Stimulated activated CD8-positive, alpha-beta memory T cell treated with anti-CD3 and anti-CD28 coated beads, Interleukin-4, amount 100 ng/mL, for 4 hours (primary cell): Measurements from ENCODE around the gene NBDY.
A peak's percentile ranks its signal among the peaks of the same experiment; 100 is the strongest.
"Not testable (repeated sequence)": the region's sequence is repeated elsewhere in the genome, so short reads cannot be mapped to it uniquely, and the experiment has no call there.

ENCODE experiments used
- DNase-seq, 2 donors: peaks; one replicate each; pipeline ENCODE4 v3.0.0-alpha.2; 2020; ENCODE audit warnings: low read depth in 2 of 2, low spot score in 1 of 2

Gene NBDY

DNA sequence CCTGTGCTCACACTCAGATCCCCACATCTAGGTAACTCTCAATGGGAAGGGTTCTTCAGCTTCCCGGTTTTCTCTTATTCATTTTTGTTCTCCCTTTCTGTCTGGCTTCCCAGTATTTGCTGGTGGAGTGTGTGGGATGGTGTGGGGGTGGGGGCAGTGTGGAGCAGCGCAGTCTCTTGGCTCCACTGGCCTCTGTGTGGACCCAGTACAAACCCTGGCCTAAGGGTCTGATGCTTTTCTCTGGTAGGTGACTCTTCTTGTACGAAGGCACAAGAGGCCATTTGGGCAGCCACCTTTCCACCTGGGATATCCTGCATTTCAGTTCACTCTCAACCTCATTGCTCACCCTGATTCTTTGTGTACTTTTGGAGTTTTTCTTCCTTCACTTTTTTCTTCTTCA, 71.3 kb downstream of the NBDY start:
- DNase-seq: no peak

DNA sequence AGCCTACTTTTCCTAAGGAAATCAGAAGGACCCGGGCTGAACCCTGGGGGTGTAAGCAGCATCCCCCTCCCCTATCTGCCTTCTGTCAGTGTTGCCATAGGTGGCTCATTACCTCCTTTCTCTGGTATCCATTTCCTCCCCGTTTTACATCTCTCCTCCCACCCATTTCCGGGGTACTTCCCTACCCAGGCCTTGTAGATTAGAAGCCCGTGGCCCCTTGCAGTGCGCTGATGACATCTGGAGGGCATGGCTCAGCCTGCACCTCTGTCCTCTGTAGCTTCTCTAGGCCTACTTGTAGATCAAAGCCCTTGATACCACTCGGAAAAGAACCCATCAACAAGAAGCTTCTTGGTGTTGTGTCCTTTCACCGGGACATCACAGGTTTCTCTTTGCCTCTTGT, 71.8 kb downstream of the NBDY start:
- peak in 1 of 2 donors; percentile 15 for DNase-seq

DNA sequence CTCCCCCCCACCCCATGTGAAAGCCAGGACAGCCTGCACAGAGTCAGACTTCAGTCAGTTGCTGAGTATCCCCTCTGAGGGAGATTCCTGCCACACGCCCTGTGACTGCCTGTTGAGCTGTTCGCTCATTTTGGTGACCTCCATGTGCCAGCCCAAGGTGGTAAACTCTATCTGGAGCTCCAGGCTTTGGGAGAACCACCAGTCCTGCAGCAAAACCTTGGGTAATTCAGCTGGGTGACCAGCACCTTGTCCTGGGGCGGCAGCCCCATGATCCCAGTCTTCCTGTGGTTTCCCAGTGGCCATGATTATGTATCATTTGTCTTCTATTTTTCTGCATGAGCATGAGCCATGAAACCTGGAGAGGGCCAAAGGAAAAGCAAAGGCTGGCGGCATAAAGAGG, 73.4 kb downstream of the NBDY start:
- no peak for DNase-seq

DNA sequence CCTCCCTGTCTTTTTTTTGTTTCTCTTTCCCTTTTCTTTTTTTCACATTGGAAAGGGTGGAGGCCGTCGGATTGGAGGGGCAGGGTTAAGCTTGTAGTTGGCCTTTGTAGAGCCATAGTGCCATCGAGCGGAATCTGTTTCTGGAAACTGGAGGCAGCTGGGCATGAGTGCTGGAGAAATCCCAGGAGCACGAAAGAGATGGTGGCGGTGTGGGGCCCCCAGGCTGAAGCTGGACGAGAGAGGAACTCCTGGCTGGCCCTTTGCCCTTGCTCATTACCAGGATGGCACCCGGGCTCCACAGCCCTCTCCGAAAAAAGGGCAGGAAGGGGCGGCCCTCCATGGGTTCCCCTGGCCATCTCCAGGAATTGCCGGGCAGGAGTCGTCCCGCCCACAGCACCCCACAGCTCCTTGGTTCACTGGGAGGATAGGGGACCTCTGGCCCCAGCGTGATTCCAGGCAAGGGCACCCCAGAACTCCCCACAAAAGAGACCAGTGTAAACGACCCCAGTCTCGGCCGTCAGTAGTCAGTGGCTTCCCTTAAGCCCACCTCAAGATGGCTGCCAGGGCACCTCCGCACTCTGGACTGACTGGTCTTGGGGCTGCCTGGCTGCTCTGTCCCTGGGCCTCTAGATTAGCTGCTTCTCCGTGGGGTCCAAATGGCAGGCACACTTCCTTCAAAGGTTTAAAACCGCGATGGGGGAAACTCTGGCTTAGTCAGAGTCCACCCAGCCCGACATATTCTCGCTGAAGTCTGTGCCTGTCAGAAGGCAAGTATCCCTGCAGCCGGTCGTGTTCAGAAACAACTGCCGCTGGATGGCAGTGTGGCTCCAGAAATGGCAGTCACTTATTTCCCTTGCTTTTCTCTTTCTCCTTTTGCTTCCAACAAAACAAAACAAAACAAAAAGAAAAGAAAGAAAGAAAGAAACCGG, 74.1 kb downstream of the NBDY start:
- peak in 1 of 2 donors; percentile 40 for DNase-seq

DNA sequence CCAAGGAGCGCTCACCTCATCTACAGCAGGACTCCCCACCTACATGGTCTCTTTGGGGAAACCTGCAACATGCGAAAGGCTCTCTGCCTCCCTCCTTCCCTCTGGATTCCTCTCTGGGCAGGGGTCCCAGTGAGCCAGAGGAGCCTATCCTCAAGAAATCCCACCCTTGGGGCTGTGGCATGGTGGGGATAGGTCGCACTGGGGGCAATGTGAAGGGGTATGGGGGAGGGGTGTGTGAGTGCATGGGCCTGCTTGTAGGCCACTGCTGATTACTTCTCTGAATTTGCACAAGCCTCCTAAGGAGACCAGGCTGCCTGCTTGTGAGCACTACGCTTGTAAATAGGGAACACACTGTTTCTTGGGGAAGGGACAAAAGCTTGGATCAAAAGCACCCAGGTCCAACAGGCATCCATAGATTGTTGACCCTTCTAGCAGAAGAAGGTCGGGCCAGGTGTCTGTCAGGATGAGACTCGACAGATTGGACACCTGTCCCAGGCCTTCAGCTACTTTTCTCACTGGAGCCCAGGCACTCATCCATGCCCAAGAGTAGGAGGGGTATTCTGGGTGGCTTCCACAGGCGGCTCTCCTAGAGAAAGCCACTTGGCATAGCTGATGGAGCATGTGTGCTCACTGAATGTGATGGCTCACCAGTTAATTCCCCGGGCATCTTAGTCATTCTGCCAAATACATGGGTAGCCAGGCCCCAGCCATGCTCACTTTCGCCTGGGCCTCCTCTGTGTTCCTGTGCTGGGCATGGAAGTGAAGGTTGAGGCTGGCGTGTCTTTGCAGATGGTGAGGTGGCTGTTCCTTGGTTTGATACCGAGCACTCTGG, 75.0 kb downstream of the NBDY start:
- no peak for DNase-seq

DNA sequence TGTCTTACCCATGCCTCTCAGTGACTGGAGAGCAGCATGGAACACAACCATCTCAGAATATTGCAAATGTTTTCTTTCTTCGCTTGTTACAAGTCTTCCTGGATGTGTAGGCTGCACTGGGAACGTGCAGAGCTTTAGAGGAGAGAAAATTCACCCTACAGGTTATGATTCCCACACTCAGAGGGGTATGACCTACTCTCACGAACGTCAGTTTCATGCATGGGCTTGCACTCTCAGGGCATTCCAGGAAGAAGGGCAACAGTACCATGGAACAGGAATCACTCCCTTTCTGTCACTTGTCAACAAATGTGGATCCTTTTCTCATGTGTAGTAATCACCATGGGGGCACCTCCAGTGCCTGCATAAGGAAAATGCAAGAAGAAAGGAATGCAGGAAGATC, 75.8 kb downstream of the NBDY start:
- no peak for DNase-seq

DNA sequence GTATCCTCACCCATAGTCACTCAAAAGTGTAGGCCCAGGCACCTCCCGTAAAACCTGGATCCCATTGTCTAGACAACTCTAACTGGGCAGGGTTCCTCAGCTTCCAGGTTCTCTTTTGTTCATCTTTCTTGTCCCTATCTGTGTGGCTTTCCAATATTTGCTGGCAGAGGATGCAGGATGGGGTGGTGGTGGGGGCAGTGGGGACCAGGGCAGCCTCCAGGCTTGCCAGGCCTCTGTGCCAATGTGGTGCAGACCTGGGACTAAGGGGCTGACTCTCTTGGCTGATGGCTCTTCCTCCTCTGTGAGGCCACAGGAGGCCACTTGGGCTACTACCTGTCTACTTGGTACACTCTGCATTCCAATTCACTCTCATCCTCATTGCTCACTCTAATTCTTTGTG, 76.4 kb downstream of the NBDY start:
- DNase-seq: no peak

DNA sequence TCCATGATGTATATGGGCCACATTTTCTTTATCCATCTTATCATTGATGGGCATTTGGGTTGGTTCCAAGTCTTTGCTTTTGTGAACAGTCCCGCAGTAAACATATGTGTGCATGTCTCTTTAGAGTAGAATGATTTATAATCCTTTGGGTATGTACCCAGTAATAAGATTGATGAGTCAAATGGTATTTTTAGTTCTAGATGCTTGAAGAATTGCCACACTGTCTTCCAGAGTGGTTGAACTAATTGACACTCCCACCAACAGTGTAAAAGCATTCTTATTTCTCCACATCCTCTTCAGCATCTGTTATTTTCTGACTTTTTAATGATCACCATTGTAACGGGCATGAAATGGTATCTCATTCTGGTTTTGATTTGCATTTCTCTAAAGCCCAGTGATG, 77.1 kb downstream of the NBDY start:
- DNase-seq: not testable (repeated sequence)

DNA sequence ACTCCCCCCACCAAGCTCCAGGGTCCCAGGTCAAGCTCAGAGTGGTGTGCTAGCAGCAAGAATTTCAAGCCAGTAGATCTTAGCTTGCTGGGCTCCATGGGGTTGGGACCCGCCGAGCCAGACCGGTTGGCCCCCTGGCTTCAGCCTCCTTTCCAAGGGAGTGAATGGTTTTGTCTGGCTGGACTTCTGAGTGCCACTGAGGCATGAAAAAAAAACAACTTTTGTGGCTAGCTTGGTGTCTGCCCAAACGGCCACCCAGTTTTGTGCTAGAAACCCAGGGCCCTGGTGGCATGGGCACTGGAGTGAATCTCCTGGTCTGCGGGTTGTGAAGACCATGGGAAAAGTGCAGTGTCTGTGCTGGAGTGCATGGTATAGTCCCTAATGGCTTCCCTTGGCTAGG, 82.6 kb downstream of the NBDY start:
- DNase-seq: no peak

DNA sequence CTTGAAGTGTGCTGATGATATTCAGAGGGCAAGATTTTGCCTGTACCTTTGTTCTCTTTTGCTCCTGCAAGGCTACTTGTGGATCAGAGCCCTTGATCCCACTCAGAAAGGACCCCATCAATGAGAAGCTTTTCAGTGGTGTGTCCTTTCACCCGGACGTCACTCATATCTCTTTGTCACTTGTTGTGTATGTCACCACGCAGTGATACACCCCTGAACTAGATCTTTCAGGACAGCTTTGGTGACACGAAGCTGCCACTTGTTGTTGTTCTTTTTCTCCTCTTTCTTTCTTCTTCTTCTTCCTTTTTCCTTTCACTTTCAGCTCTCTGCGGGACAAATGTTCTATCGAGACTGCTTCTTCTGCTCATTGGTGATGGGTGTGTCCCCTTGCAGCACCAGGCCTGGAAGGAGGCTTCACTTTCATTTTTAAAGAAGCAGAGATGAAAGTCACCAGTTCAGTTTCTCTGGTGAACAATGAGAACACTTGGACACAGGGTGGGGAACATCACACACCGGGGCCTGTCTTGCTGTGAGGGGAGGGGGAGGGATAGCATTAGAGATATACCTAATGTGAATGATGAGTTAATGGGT, 83.6 kb downstream of the NBDY start:
- no peak for DNase-seq

DNA sequence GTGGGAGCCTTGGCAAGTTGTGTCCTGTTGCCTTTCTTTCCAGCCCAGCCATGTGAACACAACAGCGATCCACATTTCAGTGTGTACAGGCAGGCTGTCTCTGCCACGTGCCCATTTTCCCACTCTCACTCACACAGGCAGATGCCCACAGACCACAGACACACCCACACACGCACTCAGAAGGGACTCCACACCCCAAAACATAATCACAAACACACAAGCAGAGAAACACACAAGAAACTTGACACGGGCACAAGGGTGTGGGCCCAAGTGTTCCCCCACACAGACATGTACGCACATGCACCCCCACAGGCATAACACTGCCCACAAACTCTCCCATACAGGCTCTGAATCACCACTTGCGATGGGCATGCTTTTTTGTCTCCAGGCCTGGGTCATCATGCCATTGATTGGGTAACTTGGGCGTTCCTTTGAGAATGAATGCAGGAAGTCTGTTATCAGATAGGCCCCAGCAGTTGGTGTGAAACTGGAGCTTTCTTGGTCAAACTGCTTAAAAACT, 84.3 kb downstream of the NBDY start:
- DNase-seq: peak in 1 of 2 donors; percentile 33

DNA sequence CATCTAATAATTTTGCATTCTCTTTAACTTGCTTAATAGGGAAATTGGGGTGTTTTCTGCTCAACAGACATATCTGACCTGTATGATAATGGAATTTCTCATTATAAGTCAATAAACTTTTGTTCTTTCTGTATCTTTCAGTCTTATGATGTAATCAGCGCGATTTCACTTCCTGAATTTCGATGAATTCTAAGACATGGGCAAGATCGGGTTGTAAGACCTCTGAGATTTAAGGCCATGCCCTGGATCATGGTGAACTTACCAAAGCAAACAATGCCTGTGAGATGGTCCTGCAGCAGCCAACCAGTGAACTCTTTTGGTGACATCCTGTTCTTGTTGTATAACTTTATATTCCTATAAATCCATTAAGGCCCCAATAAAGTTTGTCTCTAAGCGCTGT, 88.1 kb downstream of the NBDY start:
- no peak for DNase-seq

DNA sequence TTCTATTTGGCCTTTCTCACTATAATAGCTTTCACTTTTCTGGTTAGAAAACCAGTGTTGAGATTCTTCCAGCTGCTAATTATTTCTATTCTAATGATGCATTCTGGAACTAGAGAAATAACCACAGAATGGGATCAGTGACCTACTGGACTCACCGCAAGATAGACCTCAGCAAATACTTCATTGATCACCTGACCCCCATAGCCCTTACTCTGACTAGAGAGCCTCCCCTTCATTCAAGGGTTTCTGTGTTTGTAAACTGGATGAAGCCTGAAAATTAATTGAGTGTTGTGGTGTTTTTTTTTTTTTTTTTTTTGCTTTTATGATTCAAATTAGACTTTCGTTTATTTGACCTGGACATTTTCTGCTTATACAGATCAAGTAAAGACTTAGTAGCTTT, 97.0 kb downstream of the NBDY start:
- no peak for DNase-seq

DNA sequence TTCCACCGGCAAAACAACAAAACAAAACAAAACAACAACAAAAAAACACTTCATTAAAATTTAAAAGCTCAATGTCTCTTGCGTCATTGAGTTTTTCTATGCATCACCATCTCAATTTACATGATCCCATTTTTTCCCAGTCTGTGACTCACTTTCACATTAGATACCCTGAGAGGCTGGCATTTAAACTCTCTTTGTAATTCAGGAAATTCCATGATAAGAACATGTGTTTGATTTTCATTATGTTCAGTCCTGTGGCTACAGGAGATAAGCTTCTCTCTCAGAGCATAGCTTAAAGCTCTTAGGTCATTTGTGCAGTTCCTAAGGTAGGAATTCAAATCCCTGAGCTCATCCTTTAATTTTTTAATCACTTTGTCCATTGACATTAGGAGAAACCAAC, 104.6 kb downstream of the NBDY start:
- DNase-seq: no peak

DNA sequence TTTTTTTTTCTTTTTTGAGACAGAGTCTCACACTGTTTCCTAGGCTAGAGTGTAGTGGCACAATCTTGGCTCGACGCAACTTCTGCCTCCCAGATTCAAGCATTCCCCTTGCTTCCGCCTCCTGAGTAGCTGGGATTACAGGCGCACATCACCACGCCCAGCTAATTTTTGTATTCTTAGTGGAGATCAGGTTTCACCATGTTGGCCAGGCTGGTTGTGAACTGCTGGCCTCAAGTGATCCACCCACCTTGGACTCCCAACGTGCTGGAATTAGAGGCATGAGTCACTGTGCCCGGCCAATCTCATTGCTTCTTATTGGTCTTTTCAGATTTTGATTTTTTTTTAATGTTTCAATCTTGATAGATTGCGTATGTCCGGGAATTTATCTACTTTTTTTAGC, 124.4 kb downstream of the NBDY start:
- DNase-seq: no peak

DNA sequence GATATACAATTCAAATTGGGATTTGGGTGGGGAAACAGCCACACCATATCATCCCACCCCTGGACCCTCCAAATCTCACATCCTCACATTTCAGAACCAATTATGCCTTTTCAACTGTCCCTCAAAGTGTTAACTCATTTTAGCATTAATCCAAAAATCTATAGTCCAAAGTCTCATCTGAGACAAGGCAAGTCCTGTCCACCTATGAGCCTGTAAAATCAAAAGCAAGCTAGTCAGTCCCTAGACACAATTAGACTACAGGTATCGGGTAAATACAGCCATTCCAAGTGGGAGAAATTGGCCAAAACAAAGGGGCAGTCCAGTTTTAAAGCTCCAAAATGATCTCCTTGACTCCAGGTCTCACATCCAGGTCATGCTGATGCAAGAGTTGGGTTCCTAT, 128.0 kb downstream of the NBDY start:
- DNase-seq: no peak

DNA sequence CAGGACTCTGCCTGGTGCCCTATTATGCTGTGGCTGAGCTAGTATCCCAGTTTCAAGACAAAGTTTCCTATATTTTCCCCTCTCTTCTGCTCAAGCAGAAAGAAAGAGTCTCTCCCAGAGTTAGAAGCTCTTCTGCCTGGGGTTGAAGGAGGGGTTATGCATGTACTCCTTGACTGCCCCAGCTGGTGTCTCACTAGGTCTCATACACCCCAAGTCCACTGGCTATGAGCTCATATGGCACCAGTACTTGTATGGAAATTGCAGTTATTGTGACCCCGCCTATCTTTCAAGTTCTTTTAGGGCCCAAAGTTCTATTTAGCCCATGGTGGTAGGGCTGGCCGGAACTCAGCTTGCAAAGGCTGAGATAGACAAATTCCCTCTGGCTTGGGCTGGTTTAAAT, 131.8 kb downstream of the NBDY start:
- no peak for DNase-seq
